Uterus (tissue), 2 donors: ENCODE data around the gene NCAPG.

Source experiments
- POLR2A ChIP-seq, 2 donors: fragments of 450-650 bp; IDR thresholded peaks; one replicate each; pipeline ENCODE4 v1.6.1; 2016; ENCODE audit warnings: antibody characterized with exemption in 2 of 2, mild to moderate bottlenecking in 1 of 2, moderate library complexity in 1 of 2
- TF ChIP-seq, protein P1 (sequence below), 4 experiments: fragments of 200-600 bp in 2 of 4; fragments of 450-650 bp in 2 of 4; sonication (generic) in 2 of 4; IDR thresholded peaks; one replicate each; pipeline ENCODE4 v1.5.1; 2016 to 2019; ENCODE audit warnings: antibody characterized with exemption in 4 of 4, mild to moderate bottlenecking in 2 of 4, moderate library complexity in 1 of 4

DNA sequence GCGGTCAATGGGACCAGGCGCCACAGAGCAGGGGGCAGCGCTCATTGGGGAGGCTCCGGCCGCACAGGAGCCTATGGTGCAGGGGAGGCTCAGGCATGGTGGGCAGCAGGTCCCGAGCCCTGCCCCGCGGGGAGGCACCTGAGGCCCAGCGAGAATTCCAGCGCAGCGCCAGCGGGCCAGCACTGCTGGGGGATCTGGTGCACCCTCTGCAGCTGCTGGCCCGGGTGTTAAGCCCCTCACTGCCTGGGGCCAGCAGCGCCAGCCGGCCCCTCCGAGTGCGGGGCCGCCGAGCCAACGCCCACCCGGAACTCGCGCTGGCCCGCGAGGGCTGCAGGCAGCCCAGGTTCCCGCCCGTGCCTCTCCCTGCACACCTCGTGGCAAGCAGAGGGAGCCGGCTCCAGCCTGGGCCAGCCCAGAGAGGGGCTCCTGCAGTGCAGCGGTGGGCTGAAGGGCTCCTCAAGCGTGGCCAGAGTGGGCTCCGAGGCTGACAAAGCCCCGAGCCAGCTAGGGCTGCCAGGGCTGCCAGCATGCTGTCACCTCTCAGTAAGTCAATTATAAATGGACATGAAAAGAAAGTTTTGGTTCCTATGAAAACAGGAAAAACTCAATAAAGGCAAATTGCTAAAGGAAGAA is 43.8 kb upstream of the NCAPG start:
- TF ChIP-seq, protein P1, sequence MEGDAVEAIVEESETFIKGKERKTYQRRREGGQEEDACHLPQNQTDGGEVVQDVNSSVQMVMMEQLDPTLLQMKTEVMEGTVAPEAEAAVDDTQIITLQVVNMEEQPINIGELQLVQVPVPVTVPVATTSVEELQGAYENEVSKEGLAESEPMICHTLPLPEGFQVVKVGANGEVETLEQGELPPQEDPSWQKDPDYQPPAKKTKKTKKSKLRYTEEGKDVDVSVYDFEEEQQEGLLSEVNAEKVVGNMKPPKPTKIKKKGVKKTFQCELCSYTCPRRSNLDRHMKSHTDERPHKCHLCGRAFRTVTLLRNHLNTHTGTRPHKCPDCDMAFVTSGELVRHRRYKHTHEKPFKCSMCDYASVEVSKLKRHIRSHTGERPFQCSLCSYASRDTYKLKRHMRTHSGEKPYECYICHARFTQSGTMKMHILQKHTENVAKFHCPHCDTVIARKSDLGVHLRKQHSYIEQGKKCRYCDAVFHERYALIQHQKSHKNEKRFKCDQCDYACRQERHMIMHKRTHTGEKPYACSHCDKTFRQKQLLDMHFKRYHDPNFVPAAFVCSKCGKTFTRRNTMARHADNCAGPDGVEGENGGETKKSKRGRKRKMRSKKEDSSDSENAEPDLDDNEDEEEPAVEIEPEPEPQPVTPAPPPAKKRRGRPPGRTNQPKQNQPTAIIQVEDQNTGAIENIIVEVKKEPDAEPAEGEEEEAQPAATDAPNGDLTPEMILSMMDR (IDR thresholded peaks at IDR 0.05): no peak
- TF ChIP-seq POLR2A (IDR thresholded peaks at IDR 0.05): no peak
